GM21825 (cell line): ENCODE results near the gene ALG6.

ENCODE experiments used
- ATAC-seq: cut with Tn5 transposase; IDR thresholded peaks from one replicate; pipeline ENCODE4 v1.9.1; 2021; ENCODE audit warnings: mild to moderate bottlenecking, moderate library complexity; ENCODE audit not compliant: unreplicated experiment

ALG6 gene

DNA sequence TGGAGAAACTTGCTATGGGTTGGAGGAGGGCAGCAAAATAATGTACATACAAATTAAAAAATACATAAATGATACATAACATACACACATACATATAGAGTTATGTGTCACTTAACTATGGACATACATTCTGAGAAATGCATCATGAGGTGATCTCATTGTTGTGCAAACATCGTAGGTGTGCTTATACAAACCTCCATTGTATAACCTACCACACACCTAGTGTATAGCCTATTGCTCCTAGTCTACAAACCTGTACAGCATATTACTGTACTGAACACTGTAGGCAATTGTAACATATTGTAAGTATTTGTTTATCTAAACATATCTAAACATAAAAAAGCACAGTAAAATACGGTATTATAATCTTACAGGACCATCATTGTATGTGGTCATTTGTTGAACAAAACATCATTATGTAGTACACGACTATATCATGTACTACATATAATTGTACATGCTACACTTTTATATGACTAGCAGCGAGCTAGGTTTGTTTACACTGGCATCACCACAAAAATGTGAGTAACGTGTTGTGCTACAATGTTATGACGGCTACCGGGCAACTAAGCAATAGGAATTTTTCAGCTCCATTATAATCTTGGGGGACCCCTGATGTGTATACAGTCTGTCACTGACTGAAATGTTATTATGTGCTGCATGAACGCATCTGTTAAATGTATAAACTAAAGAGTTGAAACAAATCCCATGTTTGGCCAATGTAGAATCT is 120.1 kb downstream of the ALG6 start:
- ATAC-seq: no peak
